Stimulated activated CD8-positive, alpha-beta memory T cell treated with anti-CD3 and anti-CD28 coated beads, Interleukin-2, amount 100 ng/mL, for 48 hours (primary cell): ENCODE measurements around the gene VSTM2A.

ENCODE experiments used
- DNase-seq, 2 donors: peaks; one replicate each; pipeline ENCODE4 v3.0.0-alpha.2; 2020; ENCODE audit warnings: low read depth in 2 of 2

The VSTM2A gene

GRCh38 chr7:54615537-54615936 lies 73.4 kb downstream of the VSTM2A start:
- no peak for DNase-seq
